GM23338 (cell line): ENCODE measurements around the gene PIP5K1C. TPM values are rescaled to one million over a fixed set of nuclear protein-coding genes. Genes with fewer than 3 reads are reported as not detected.
A peak's percentile ranks its signal among the peaks of the same experiment; 100 is the strongest.

Source experiments
- ATAC-seq: fragments of 200-7000 bp; cut with Tn5 transposase; 3 replicates; pipeline ENCODE4 v1.9.1; 2020
- DNase-seq: peaks from one replicate; pipeline ENCODE4 v3.0.0-alpha.2; 2015; ENCODE audit warnings: low spot score
- H2AFZ ChIP-seq: fragments of 200-600 bp; sonication (generic); 2 replicates; pipeline ENCODE4 v1.8.0; 2016; ENCODE audit warnings: antibody characterized with exemption, mild to moderate bottlenecking, moderate library complexity
- H3F3A ChIP-seq: fragments of 200-600 bp; sonication (generic); replicated peaks from 2 replicates; pipeline ENCODE4 v1.8.0; 2017; ENCODE audit warnings: antibody characterized with exemption, mixed run types, low read depth
- H3K27ac ChIP-seq: fragments of 200-600 bp; sonication (generic); 2 replicates; pipeline ENCODE4 v1.6.1; 2016; ENCODE audit warnings: low read depth
- H3K27me3 ChIP-seq: fragments of 200-600 bp; sonication (generic); 2 replicates; pipeline ENCODE4 v1.8.0; 2016; ENCODE audit warnings: mild to moderate bottlenecking, mixed run types, moderate library complexity; ENCODE audit not compliant: insufficient read depth
- H3K36me3 ChIP-seq: fragments of 200-600 bp; sonication (generic); 2 replicates; pipeline ENCODE4 v1.8.0; 2016; ENCODE audit warnings: mild to moderate bottlenecking; ENCODE audit not compliant: insufficient read depth
- H3K4me1 ChIP-seq: fragments of 200-600 bp; sonication (generic); 2 replicates; pipeline ENCODE4 v1.8.0; 2016; ENCODE audit warnings: mild to moderate bottlenecking, moderate library complexity; ENCODE audit not compliant: insufficient read depth
- H3K4me2 ChIP-seq: fragments of 200-600 bp; sonication (generic); 2 replicates; pipeline ENCODE4 v1.7.1; 2017; ENCODE audit warnings: mixed run types
- H3K4me3 ChIP-seq: fragments of 200-600 bp; sonication (generic); 2 replicates; pipeline ENCODE4 v1.6.1; 2016; ENCODE audit warnings: mixed run types
- H3K79me2 ChIP-seq: fragments of 200-600 bp; sonication (generic); replicated peaks from 2 replicates; pipeline ENCODE4 v1.8.0; 2017; ENCODE audit warnings: mild to moderate bottlenecking; ENCODE audit not compliant: insufficient read depth
- H3K9me2 ChIP-seq: fragments of 200-600 bp; sonication (generic); 2 replicates; pipeline ENCODE4 v1.8.0; 2017; ENCODE audit not compliant: insufficient read depth
- H4K20me1 ChIP-seq: fragments of 200-600 bp; sonication (generic); replicated peaks from 2 replicates; pipeline ENCODE4 v1.8.0; 2017; ENCODE audit warnings: mild to moderate bottlenecking; ENCODE audit not compliant: insufficient read depth
- H3K27ac Mint-ChIP-seq: 2 replicates; pipeline ENCODE4 v1.8.0; 2020; ENCODE audit warnings: inconsistent platforms, mild to moderate bottlenecking, moderate library complexity, mixed read lengths
- H3K27me3 Mint-ChIP-seq: 3 replicates; pipeline ENCODE4 v1.8.0; 2022; ENCODE audit warnings: low read depth, mild to moderate bottlenecking, moderate library complexity, mixed read lengths, inconsistent platforms; ENCODE audit not compliant: insufficient read depth, poor library complexity
- H3K36me3 Mint-ChIP-seq: 3 replicates; pipeline ENCODE4 v1.8.0; 2021; ENCODE audit warnings: low read depth, mild to moderate bottlenecking, inconsistent platforms, moderate library complexity, mixed read lengths
- H3K4me1 Mint-ChIP-seq: 3 replicates; pipeline ENCODE4 v1.8.0; 2020; ENCODE audit warnings: mild to moderate bottlenecking, inconsistent platforms, mixed read lengths
- H3K4me3 Mint-ChIP-seq: 3 replicates; pipeline ENCODE4 v1.8.0; 2021; ENCODE audit warnings: moderate library complexity, mild to moderate bottlenecking, inconsistent platforms, mixed read lengths
- H3K9me3 Mint-ChIP-seq: 3 replicates; pipeline ENCODE4 v1.8.0; 2020; ENCODE audit warnings: moderate library complexity, mild to moderate bottlenecking, inconsistent platforms, mixed read lengths
- CREB1 ChIP-seq: fragments of 250-450 bp; sonication (Bioruptor Pico); IDR thresholded peaks from 2 replicates; pipeline ENCODE4 v1.5.0; 2020; ENCODE audit warnings: low read depth, mild to moderate bottlenecking, moderate library complexity
- CTCF ChIP-seq, 2 experiments: fragments of 200-600 bp in 1 of 2; sonication (generic) in 1 of 2; conservative IDR thresholded peaks; 2 replicates each; pipeline versions ENCODE4 v1.5.1 to v1.6.1; 2016 to 2017; ENCODE audit warnings: antibody characterized with exemption in 2 of 2, low read depth in 2 of 2, mild to moderate bottlenecking in 2 of 2, moderate library complexity in 1 of 2
- ETS1 ChIP-seq: IDR thresholded peaks from 2 replicates; pipeline ENCODE4 v1.6.1; 2016; ENCODE audit warnings: antibody characterized with exemption
- EZH2 ChIP-seq: fragments of 200-600 bp; sonication (generic); IDR thresholded peaks from one replicate; pipeline ENCODE4 v1.8.0; 2017; ENCODE audit warnings: antibody characterized with exemption, mild to moderate bottlenecking, low read depth; ENCODE audit not compliant: unreplicated experiment
- EZH2phosphoT487 ChIP-seq: fragments of 200-600 bp; sonication (generic); IDR thresholded peaks from one replicate; pipeline ENCODE4 v1.8.1; 2018; ENCODE audit warnings: antibody characterized with exemption; ENCODE audit not compliant: unreplicated experiment
- NANOG ChIP-seq: IDR thresholded peaks from 2 replicates; pipeline ENCODE4 v1.6.1; 2016; ENCODE audit warnings: antibody characterized with exemption, borderline replicate concordance
- POLR2AphosphoS5 ChIP-seq: IDR thresholded peaks from 2 replicates; pipeline ENCODE4 v1.6.1; 2016; ENCODE audit warnings: antibody characterized with exemption, low read depth
- REST ChIP-seq: IDR thresholded peaks from one replicate; pipeline ENCODE4 v1.6.1; 2018; ENCODE audit warnings: antibody characterized with exemption; ENCODE audit not compliant: unreplicated experiment
- STAT1 ChIP-seq: IDR thresholded peaks from one replicate; pipeline ENCODE4 v1.6.1; 2016; ENCODE audit warnings: antibody characterized with exemption; ENCODE audit not compliant: unreplicated experiment
- ZNF114 ChIP-seq: fragments of 250-450 bp; sonication (Bioruptor Pico); IDR thresholded peaks from 2 replicates; pipeline ENCODE4 v1.5.0; 2020; ENCODE audit warnings: mild to moderate bottlenecking, moderate library complexity
- ZNF462 ChIP-seq: fragments of 250-450 bp; sonication (Bioruptor Pico); IDR thresholded peaks from 2 replicates; pipeline ENCODE4 v1.5.0; 2020; ENCODE audit warnings: mild to moderate bottlenecking, moderate library complexity
- polyA plus RNA-seq: library from polyadenylated mRNA; unstranded; fragments of >200 nt; fragmentation: Nextera tagmentation; extraction: Ambion mirVana; gene quantifications from 2 replicates; pipeline ENCODE4 v1.2.1, GENCODE V29; 2016
- total RNA-seq: library from RNA; depleted of rRNA; stranded (reverse); fragments of >200 nt; shearing (Covaris generic); gene quantifications from 2 replicates; pipeline ENCODE4 v1.2.3, GENCODE V29; 2014

Gene PIP5K1C
- total and polyA plus RNA-seq, 2 experiments from 2014 or later, result 11.8 to 46.7 TPM

- Histone ChIP-seq H3K27ac (peak overlapping the region; percentile 76), H3K36me3 (no peaks in the 10 kb centered on the region), H3K4me2 (peak overlapping the region; percentile 66), H3K4me3 (peak overlapping the region; percentile 39; the same call in 1 of the 2 replicates), H3F3A (peaks cover 21% of the 10 kb centered on the region), H3K27me3 (no peaks in the 10 kb centered on the region), H3K79me2 (peaks cover 54% of the 10 kb centered on the region), H4K20me1 (peaks cover 8% of the 10 kb centered on the region; the same call in 1 of the 2 replicates), H3K9me2 (no peaks in the 10 kb centered on the region), H2AFZ (no peak overlapping the region), H3K4me1 (peaks cover 30% of the 10 kb centered on the region)
- Mint-ChIP-seq H3K9me3 (peaks cover 18% of the 10 kb centered on the region), H3K4me3 (no peak overlapping the region), H3K27ac (peak overlapping the region; percentile 59; the same call in 1 of the 2 replicates), H3K4me1 (peaks cover 32% of the 10 kb centered on the region), H3K27me3 (peaks cover 19% of the 10 kb centered on the region), H3K36me3 (peaks cover 33% of the 10 kb centered on the region)
- no peak for DNase-seq
- TF ChIP-seq ZNF114 (CRISPR knock-in tag) (no peak), ZNF462 (no peak), CTCF (conservative IDR thresholded peaks at IDR 0.05; ENCODE audit: low read depth in 2 of 2) (no peak), ETS1 (no peak; the same call in 1 of the 2 replicates), NANOG (no peak), STAT1 (no peak), EZH2phosphoT487 (no peak), REST (no peak), EZH2 (no peak), CREB1 (CRISPR knock-in tag) (no peak), POLR2AphosphoS5 (no peak)
- ATAC-seq, result peak; percentile 7; the same call in 2 of the 3 replicates
Measured at GRCh38 chr19:3682741-3683404, 17.4 kb downstream of the PIP5K1C start.
